Measurements from ENCODE around the gene EP300. TPM values are rescaled to one million over a fixed set of nuclear protein-coding genes. Genes with fewer than 3 reads are reported as not detected.

Gene EP300
- total and polyA plus RNA-seq, 2 donors (not counting 1 experiment from before 2014, with no cell fraction given) = 9.1 to 41.0 TPM

DNA sequence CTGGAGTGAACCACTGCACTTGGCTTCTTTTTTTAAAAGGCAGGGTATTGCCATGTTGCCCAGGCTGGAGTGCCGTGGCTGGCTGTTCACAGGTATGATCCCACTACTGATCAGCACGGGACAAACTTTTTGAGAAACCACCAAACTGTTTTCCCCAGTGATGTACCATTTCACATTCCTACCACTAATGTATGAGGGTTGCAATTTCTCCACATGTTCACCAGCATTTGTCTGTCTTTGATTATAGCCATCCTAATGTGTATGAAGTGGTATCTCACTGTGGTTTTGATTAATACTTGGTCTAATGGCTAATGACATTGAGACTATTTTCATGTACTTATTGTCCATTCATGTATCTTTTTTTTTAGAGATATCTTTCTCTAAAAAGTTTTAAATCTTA, 41.5 kb upstream of the EP300 start:
- Histone ChIP-seq H3K36me3 (ENCODE audit: control insufficient read depth, insufficient read depth, low read length) (no peaks in the 10 kb centered on the region), H2AFZ (ENCODE audit: low read length) (no peak overlapping the region), H3K79me2 (ENCODE audit: control insufficient read depth, insufficient read depth, low read length) (no peaks in the 10 kb centered on the region), H3K9me3 (ENCODE audit: control insufficient read depth, insufficient read depth, low read depth, low read length) (no peaks in the 10 kb centered on the region), H3K9ac (ENCODE audit: insufficient read depth, low read length) (no peak overlapping the region), H3K4me2 (ENCODE audit: extremely low read depth, insufficient read depth, low read length) (no peak overlapping the region), H3K4me1 (ENCODE audit: control insufficient read depth, extremely low read depth, insufficient read depth, low read length) (peaks cover 9% of the 10 kb centered on the region), H3K27ac (ENCODE audit: insufficient read depth, low read length) (no peak overlapping the region), H3K4me3 (replicated peaks in 1 of 4; ENCODE audit: control extremely low read depth in 1 of 4, insufficient read depth in 1 of 4, low read depth in 3 of 4, low read length in 4 of 4) (no peak overlapping the region), H4K20me1 (ENCODE audit: control insufficient read depth, extremely low read depth, insufficient read depth, low read length) (no peaks in the 10 kb centered on the region), H3K27me3 (ENCODE audit: control insufficient read depth, insufficient read depth, low read length) (no peaks in the 10 kb centered on the region)
- TF ChIP-seq, protein P1, sequence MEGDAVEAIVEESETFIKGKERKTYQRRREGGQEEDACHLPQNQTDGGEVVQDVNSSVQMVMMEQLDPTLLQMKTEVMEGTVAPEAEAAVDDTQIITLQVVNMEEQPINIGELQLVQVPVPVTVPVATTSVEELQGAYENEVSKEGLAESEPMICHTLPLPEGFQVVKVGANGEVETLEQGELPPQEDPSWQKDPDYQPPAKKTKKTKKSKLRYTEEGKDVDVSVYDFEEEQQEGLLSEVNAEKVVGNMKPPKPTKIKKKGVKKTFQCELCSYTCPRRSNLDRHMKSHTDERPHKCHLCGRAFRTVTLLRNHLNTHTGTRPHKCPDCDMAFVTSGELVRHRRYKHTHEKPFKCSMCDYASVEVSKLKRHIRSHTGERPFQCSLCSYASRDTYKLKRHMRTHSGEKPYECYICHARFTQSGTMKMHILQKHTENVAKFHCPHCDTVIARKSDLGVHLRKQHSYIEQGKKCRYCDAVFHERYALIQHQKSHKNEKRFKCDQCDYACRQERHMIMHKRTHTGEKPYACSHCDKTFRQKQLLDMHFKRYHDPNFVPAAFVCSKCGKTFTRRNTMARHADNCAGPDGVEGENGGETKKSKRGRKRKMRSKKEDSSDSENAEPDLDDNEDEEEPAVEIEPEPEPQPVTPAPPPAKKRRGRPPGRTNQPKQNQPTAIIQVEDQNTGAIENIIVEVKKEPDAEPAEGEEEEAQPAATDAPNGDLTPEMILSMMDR (conservative IDR thresholded peaks at IDR 0.05 in 1 of 2, IDR thresholded peaks at IDR 0.05 in 1 of 2; ENCODE audit: low read depth in 1 of 2, low read length in 2 of 2) = peak in 1 of 2 donors; percentile 13
- TF ChIP-seq EZH2 (IDR thresholded peaks at IDR 0.05; ENCODE audit: low read length, missing control alignments) = no peak
- DNase-seq (ENCODE audit: low read depth in 2 of 2) = no peak

DNA sequence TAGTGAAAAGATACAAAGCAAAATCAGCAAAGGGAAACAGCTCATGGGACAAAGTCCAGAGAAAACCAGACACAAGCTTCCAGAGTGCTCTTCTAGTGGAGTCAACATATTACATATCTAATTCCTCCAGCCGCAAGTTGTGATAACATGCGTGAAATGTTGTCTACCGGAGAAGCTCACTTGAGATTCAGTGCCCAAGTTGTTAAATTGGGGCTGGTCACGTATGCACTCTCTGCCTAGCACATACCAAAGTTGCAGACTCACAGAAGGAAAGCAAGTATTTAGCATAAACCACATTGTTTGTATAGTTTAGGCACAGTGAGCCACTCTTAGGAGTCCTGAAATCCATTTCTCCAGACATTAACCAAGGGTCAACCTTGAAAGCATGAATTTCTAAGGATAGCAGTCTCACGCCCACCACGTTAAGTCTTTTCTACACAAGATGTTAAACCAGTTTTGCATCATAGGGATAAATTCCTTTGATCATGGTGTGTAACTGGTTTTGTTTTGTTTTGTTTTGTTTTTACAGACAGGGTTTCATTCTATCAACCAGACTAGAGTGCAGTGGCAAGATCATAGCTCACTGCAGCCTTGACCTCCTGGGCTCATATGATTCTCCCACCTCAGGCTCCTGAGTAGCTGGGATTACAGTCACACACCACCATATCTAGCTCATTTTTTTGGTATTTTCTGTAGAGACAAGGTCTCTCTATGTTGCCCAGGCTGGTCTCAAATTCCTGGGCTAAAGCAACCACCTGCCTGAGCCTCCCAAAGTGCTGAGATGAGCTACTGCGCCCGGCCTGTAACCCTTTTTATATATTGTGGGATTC, 39.5 kb upstream of the EP300 start:
- Histone ChIP-seq H3K4me1 (ENCODE audit: control insufficient read depth, extremely low read depth, insufficient read depth, low read length) (peaks cover 9% of the 10 kb centered on the region), H3K9ac (ENCODE audit: insufficient read depth, low read length) (no peak overlapping the region), H4K20me1 (ENCODE audit: control insufficient read depth, extremely low read depth, insufficient read depth, low read length) (no peaks in the 10 kb centered on the region), H3K9me3 (ENCODE audit: control insufficient read depth, insufficient read depth, low read depth, low read length) (no peaks in the 10 kb centered on the region), H2AFZ (ENCODE audit: low read length) (no peak overlapping the region), H3K36me3 (ENCODE audit: control insufficient read depth, insufficient read depth, low read length) (no peaks in the 10 kb centered on the region), H3K4me2 (ENCODE audit: extremely low read depth, insufficient read depth, low read length) (peak overlapping the region; percentile 48), H3K4me3 (replicated peaks in 1 of 4; ENCODE audit: control extremely low read depth in 1 of 4, insufficient read depth in 1 of 4, low read depth in 3 of 4, low read length in 4 of 4) (no peak overlapping the region), H3K79me2 (ENCODE audit: control insufficient read depth, insufficient read depth, low read length) (no peaks in the 10 kb centered on the region), H3K27me3 (ENCODE audit: control insufficient read depth, insufficient read depth, low read length) (no peaks in the 10 kb centered on the region), H3K27ac (ENCODE audit: insufficient read depth, low read length) (no peak overlapping the region)
- peak; percentile 63 to 76 for DNase-seq (ENCODE audit: low read depth in 2 of 2)
- TF ChIP-seq, protein P1 (conservative IDR thresholded peaks at IDR 0.05 in 1 of 2, IDR thresholded peaks at IDR 0.05 in 1 of 2; ENCODE audit: low read depth in 1 of 2, low read length in 2 of 2) = no peak
- TF ChIP-seq EZH2 (IDR thresholded peaks at IDR 0.05; ENCODE audit: low read length, missing control alignments) = no peak

DNA sequence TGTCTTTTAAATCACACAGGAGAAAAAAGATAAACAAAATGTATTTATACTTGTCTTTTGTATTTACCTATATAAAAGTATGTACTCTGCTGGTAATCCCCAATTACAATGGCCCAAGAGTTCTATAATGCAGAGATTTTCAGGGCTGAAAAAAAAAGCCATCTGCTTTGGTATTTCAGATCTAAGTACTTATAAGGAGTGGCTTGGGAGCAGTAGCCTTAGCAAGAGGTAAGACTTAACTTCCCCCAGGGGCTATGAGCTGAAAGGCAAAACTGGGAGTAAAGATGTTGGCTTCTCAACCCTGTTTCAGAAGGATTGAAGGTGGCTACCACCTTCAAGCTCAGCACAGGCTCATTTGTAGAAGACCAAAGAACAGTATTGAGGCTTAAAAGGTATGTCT, 35.3 kb upstream of the EP300 start:
- no peak for DNase-seq (ENCODE audit: low read depth in 2 of 2)
- H3K4me1 ChIP-seq (ENCODE audit: control insufficient read depth, extremely low read depth, insufficient read depth, low read length) = peaks cover 2% of the 10 kb centered on the region
- H3K4me3 ChIP-seq (replicated peaks in 1 of 4; ENCODE audit: control extremely low read depth in 1 of 4, insufficient read depth in 1 of 4, low read depth in 3 of 4, low read length in 4 of 4) = no peak overlapping the region
- TF ChIP-seq EZH2 (IDR thresholded peaks at IDR 0.05; ENCODE audit: low read length, missing control alignments) = no peak
- TF ChIP-seq, protein P1 (conservative IDR thresholded peaks at IDR 0.05 in 1 of 2, IDR thresholded peaks at IDR 0.05 in 1 of 2; ENCODE audit: low read depth in 1 of 2, low read length in 2 of 2) = no peak
- H3K9me3 ChIP-seq (ENCODE audit: control insufficient read depth, insufficient read depth, low read depth, low read length) = no peaks in the 10 kb centered on the region
- no peak overlapping the region for H3K9ac ChIP-seq (ENCODE audit: insufficient read depth, low read length)
- H3K27ac ChIP-seq (ENCODE audit: insufficient read depth, low read length) = no peak overlapping the region
- H2AFZ ChIP-seq (ENCODE audit: low read length) = no peak overlapping the region
- H3K79me2 ChIP-seq (ENCODE audit: control insufficient read depth, insufficient read depth, low read length) = no peaks in the 10 kb centered on the region
- no peaks in the 10 kb centered on the region for H3K36me3 ChIP-seq (ENCODE audit: control insufficient read depth, insufficient read depth, low read length)
- H3K27me3 ChIP-seq (ENCODE audit: control insufficient read depth, insufficient read depth, low read length) = no peaks in the 10 kb centered on the region
- no peak overlapping the region for H3K4me2 ChIP-seq (ENCODE audit: extremely low read depth, insufficient read depth, low read length)
- H4K20me1 ChIP-seq (ENCODE audit: control insufficient read depth, extremely low read depth, insufficient read depth, low read length) = no peaks in the 10 kb centered on the region

Measured in fibroblast of lung (primary cell).